Testis (tissue), 3 donors: ENCODE measurements around the gene SHC2. TPM values are rescaled to one million over a fixed set of nuclear protein-coding genes. Genes with fewer than 3 reads are reported as not detected.

Experiments
- DNase-seq: peaks from one replicate; pipeline ENCODE4 v3.0.0-alpha.2; 2019
- H3K27ac ChIP-seq, 2 donors: fragments of 200-600 bp; sonication (generic); one replicate each; pipeline ENCODE4 v1.5.1; 2019
- H3K27me3 ChIP-seq: fragments of 200-600 bp; sonication (generic); one replicate; pipeline ENCODE4 v1.5.1; 2019
- H3K36me3 ChIP-seq: fragments of 200-600 bp; sonication (generic); one replicate; pipeline ENCODE4 v1.5.1; 2017; ENCODE audit warnings: low read depth; ENCODE audit errors: missing control alignments
- H3K4me1 ChIP-seq: fragments of 200-600 bp; sonication (generic); one replicate; pipeline ENCODE4 v1.5.1; 2019
- H3K4me3 ChIP-seq, 2 donors: fragments of 200-600 bp; sonication (generic); one replicate each; pipeline ENCODE4 v1.5.1; 2017 to 2019
- H3K9me3 ChIP-seq: fragments of 200-600 bp; sonication (generic); one replicate; pipeline ENCODE4 v1.5.1; 2017
- POLR2A ChIP-seq: fragments of 450-650 bp; IDR thresholded peaks from one replicate; pipeline ENCODE4 v1.6.1; 2017; ENCODE audit warnings: antibody characterized with exemption, mild to moderate bottlenecking, moderate library complexity
- WGBS, 2 donors: methylation state at CpG; one replicate each; pipeline ENCODE4 v1.1.5; 2018; 5-methylcytosine and 5-hydroxymethylcytosine counted together
- intact Hi-C: fragments of 100-400 bp; cut with DNase I; formaldehyde crosslinking; loops from one replicate; pipeline ENCODE4 v1.15.1; 2023; ENCODE audit warnings: low total_unique reads
- polyA plus RNA-seq: library from polyadenylated mRNA; stranded (reverse); fragments of 350-450 nt; fragmentation: Illumina TruSeq; extraction: RNeasy Lipid Tissue Mini Kit (QIAGEN cat#74804); gene quantifications from one replicate; pipeline ENCODE4 v1.2.3, GENCODE V29; 2014; ENCODE audit warnings: low read depth, low replicate concordance; ENCODE audit not compliant: insufficient read depth
- small RNA-seq, 2 donors: library from RNA; depleted of rRNA; stranded (forward); fragments of <200 nt; gene quantifications; one replicate each; pipeline ENCODE3, GENCODE V24; 2016
- total RNA-seq, 2 donors: library from RNA; depleted of rRNA; stranded (reverse); fragments of >200 nt; gene quantifications; one replicate each; pipeline ENCODE4 v1.2.3, GENCODE V29; 2016
- TF ChIP-seq, protein P1 (sequence below), 3 experiments: fragments of 450-650 bp in 2 of 3; fragments of 200-600 bp in 1 of 3; sonication (generic) in 1 of 3; IDR thresholded peaks; one replicate each; pipeline ENCODE4 v1.5.1; 2016 to 2019; ENCODE audit warnings: antibody characterized with exemption in 3 of 3, mild to moderate bottlenecking in 2 of 3, moderate library complexity in 1 of 3

The SHC2 gene
- total and polyA plus RNA-seq, 3 donors from 2014 or later, result 26.7 to 67.3 (median 57.8) TPM

DNA sequence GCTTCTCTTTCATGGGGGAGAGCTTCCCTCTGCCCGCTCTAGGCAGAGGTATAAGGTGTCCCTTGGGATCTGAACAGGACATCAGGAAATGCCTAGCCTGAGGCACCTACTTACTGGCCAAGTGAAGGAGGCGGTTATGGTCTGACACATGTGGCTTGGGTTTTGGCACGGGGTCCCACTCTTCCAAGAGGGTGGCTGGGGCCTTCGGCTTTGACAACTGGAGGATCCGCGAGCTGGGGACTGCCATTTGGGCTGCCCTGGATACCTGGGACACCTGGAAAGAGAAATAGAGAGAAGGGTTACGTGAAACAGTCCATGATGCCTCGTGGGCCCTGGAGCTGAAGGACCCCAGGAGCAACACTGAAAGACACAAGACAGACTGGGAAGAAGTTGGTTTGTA, 93.9 kb downstream of the SHC2 start:
- H3K4me1 ChIP-seq, result no peaks in the 10 kb centered on the region
- H3K27me3 ChIP-seq, result no peaks in the 10 kb centered on the region
- intact Hi-C loops, result no loop called here
- H3K36me3 ChIP-seq, result no peaks in the 10 kb centered on the region
- H3K4me3 ChIP-seq, result no peak overlapping the region
- no peak for TF ChIP-seq POLR2A
- TF ChIP-seq, protein P1, sequence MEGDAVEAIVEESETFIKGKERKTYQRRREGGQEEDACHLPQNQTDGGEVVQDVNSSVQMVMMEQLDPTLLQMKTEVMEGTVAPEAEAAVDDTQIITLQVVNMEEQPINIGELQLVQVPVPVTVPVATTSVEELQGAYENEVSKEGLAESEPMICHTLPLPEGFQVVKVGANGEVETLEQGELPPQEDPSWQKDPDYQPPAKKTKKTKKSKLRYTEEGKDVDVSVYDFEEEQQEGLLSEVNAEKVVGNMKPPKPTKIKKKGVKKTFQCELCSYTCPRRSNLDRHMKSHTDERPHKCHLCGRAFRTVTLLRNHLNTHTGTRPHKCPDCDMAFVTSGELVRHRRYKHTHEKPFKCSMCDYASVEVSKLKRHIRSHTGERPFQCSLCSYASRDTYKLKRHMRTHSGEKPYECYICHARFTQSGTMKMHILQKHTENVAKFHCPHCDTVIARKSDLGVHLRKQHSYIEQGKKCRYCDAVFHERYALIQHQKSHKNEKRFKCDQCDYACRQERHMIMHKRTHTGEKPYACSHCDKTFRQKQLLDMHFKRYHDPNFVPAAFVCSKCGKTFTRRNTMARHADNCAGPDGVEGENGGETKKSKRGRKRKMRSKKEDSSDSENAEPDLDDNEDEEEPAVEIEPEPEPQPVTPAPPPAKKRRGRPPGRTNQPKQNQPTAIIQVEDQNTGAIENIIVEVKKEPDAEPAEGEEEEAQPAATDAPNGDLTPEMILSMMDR (IDR thresholded peaks at IDR 0.05), result no peak
- 87 to 94% methylated on average over 8 of the region's 8 CpGs for WGBS, 2 donors
- no peak overlapping the region for H3K27ac ChIP-seq
- no peaks in the 10 kb centered on the region for H3K9me3 ChIP-seq
- no peak for DNase-seq

Small RNA genes lying within 50 kb of the gene (small RNA-seq; reads per million reads assigned to genes)
- 0 reads per million in 2 donors for gene RNA5SP462

Other genes with a start within 250 kb of the SHC2 start
- 10 to 100 TPM; 18.1 to 21.4 TPM for gene PLPP2, start 169.6 kb downstream of the SHC2 start, total RNA-seq
- gene PLPP2, start 169.6 kb downstream of the SHC2 start, polyA plus RNA-seq, result 12.0 TPM
- 10 to 100 TPM; 47.6 to 54.6 TPM for gene MIER2, start 116.2 kb downstream of the SHC2 start, total RNA-seq
- 64.0 TPM for gene MIER2, start 116.2 kb downstream of the SHC2 start, polyA plus RNA-seq
- 1 to 10 TPM; 5.3 to 5.4 TPM for gene C2CD4C, start 51.9 kb downstream of the SHC2 start, total RNA-seq
- 0.88 TPM for gene C2CD4C, start 51.9 kb downstream of the SHC2 start, polyA plus RNA-seq
- 1 to 10 TPM; 2.2 to 2.3 TPM for gene MADCAM1, start 35.5 kb upstream of the SHC2 start, total RNA-seq
- gene MADCAM1, start 35.5 kb upstream of the SHC2 start, polyA plus RNA-seq, result 1.6 TPM
- gene TPGS1, start 46.5 kb upstream of the SHC2 start, total RNA-seq, result 100 to 1,000 TPM in 1 of 2 donors, 10 to 100 TPM in 1; 98.5 to 104 TPM
- 5.4 TPM for gene TPGS1, start 46.5 kb upstream of the SHC2 start, polyA plus RNA-seq
- gene CDC34, start 70.7 kb upstream of the SHC2 start, total RNA-seq, result 100 to 1,000 TPM; 205 to 249 TPM
- 149 TPM for gene CDC34, start 70.7 kb upstream of the SHC2 start, polyA plus RNA-seq
- 1 to 10 TPM in 1 of 2 donors, under 1 TPM in 1; 0.31 to 1.4 TPM for gene GZMM, start 83.0 kb upstream of the SHC2 start, total RNA-seq
- 2.2 TPM for gene GZMM, start 83.0 kb upstream of the SHC2 start, polyA plus RNA-seq
- 1,000 to 10,000 TPM; 1,391 to 1,458 TPM for gene BSG, start 111.6 kb upstream of the SHC2 start, total RNA-seq
- gene BSG, start 111.6 kb upstream of the SHC2 start, polyA plus RNA-seq, result 870 TPM
- gene HCN2, start 128.8 kb upstream of the SHC2 start, total RNA-seq, result 10 to 100 TPM in 1 of 2 donors, 1 to 10 TPM in 1; 6.6 to 12.4 TPM
- 5.5 TPM for gene HCN2, start 128.8 kb upstream of the SHC2 start, polyA plus RNA-seq
- 100 to 1,000 TPM; 116 to 137 TPM for gene POLRMT, start 172.5 kb upstream of the SHC2 start, total RNA-seq
- 178 TPM for gene POLRMT, start 172.5 kb upstream of the SHC2 start, polyA plus RNA-seq
- gene FGF22, start 178.8 kb upstream of the SHC2 start, total RNA-seq, result 1 to 10 TPM; 1.8 to 3.1 TPM
- 2.6 TPM for gene FGF22, start 178.8 kb upstream of the SHC2 start, polyA plus RNA-seq
- gene RNF126, start 202.2 kb upstream of the SHC2 start, total RNA-seq, result 100 to 1,000 TPM; 148 to 158 TPM
- 107 TPM for gene RNF126, start 202.2 kb upstream of the SHC2 start, polyA plus RNA-seq
- gene FSTL3, start 215.4 kb upstream of the SHC2 start, total RNA-seq, result 100 to 1,000 TPM; 343 to 397 TPM
- 98.6 TPM for gene FSTL3, start 215.4 kb upstream of the SHC2 start, polyA plus RNA-seq
- not detected for gene PRSS57, start 234.4 kb upstream of the SHC2 start, total RNA-seq
- not detected for gene PRSS57, start 234.4 kb upstream of the SHC2 start, polyA plus RNA-seq
- 10 to 100 TPM; 35.5 to 47.8 TPM for gene PALM, start 247.9 kb upstream of the SHC2 start, total RNA-seq
- 46.4 TPM for gene PALM, start 247.9 kb upstream of the SHC2 start, polyA plus RNA-seq